Nephron progenitor cell (in vitro differentiated cells): Measurements from ENCODE around the gene SMAP2.

ENCODE experiments used
- DNase-seq: peaks from one replicate; pipeline ENCODE4 v3.0.0; 2021
- H3K27ac Mint-ChIP-seq: 2 replicates; pipeline ENCODE4 v1.8.0; 2021; ENCODE audit warnings: mild to moderate bottlenecking, moderate library complexity, mixed read lengths
- H3K27me3 Mint-ChIP-seq: 2 replicates; pipeline ENCODE4 v1.8.0; 2021; ENCODE audit warnings: mild to moderate bottlenecking, low read depth, mixed read lengths; ENCODE audit not compliant: poor library complexity
- H3K36me3 Mint-ChIP-seq: 2 replicates; pipeline ENCODE4 v1.8.0; 2021; ENCODE audit warnings: low read depth, mixed read lengths
- H3K4me1 Mint-ChIP-seq: 2 replicates; pipeline ENCODE4 v1.8.0; 2021; ENCODE audit warnings: mixed read lengths
- H3K4me3 Mint-ChIP-seq: 2 replicates; pipeline ENCODE4 v1.8.0; 2021; ENCODE audit warnings: mild to moderate bottlenecking, moderate library complexity, mixed read lengths
- H3K9me3 Mint-ChIP-seq: 2 replicates; pipeline ENCODE4 v1.8.0; 2021; ENCODE audit warnings: mild to moderate bottlenecking, moderate library complexity, mixed read lengths
- CTCF ChIP-seq: fragments of 200-600 bp; sonication (generic); IDR thresholded peaks from 2 replicates; pipeline ENCODE4 v1.5.0; 2021; ENCODE audit warnings: antibody characterized with exemption

The SMAP2 gene

GRCh38 chr1:40352126-40352525 lies 21.4 kb upstream of the SMAP2 start:
- Mint-ChIP-seq H3K27me3 (peaks cover 15% of the 10 kb centered on the region), H3K27ac (no peak overlapping the region), H3K36me3 (no peaks in the 10 kb centered on the region), H3K9me3 (peaks cover 10% of the 10 kb centered on the region), H3K4me1 (no peaks in the 10 kb centered on the region), H3K4me3 (no peak overlapping the region)
- no peak for DNase-seq
- no peak for TF ChIP-seq CTCF

GRCh38 chr1:40353082-40353481 lies 20.4 kb upstream of the SMAP2 start:
- Mint-ChIP-seq H3K4me3 (no peak overlapping the region), H3K36me3 (no peaks in the 10 kb centered on the region), H3K27me3 (peaks cover 16% of the 10 kb centered on the region), H3K27ac (no peak overlapping the region), H3K9me3 (peaks cover 20% of the 10 kb centered on the region), H3K4me1 (no peaks in the 10 kb centered on the region)
- TF ChIP-seq CTCF = no peak
- DNase-seq = no peak

- H3K36me3 Mint-ChIP-seq = no peaks in the 10 kb centered on the region
- DNase-seq = no peak
- no peak overlapping the region for H3K27ac Mint-ChIP-seq
- no peak overlapping the region for H3K4me3 Mint-ChIP-seq
- H3K27me3 Mint-ChIP-seq = peaks cover 16% of the 10 kb centered on the region
- H3K9me3 Mint-ChIP-seq = peaks cover 40% of the 10 kb centered on the region
- TF ChIP-seq CTCF = no peak
- H3K4me1 Mint-ChIP-seq = no peaks in the 10 kb centered on the region
Measured at GRCh38 chr1:40357625-40358024, 15.9 kb upstream of the SMAP2 start.

GRCh38 chr1:40360631-40361030 lies 12.9 kb upstream of the SMAP2 start:
- peaks cover 38% of the 10 kb centered on the region for H3K27me3 Mint-ChIP-seq
- H3K36me3 Mint-ChIP-seq = no peaks in the 10 kb centered on the region
- no peak for TF ChIP-seq CTCF

GRCh38 chr1:40361201-40361600 lies 12.3 kb upstream of the SMAP2 start:
- Mint-ChIP-seq H3K27me3 (peaks cover 38% of the 10 kb centered on the region), H3K4me3 (no peak overlapping the region), H3K9me3 (peaks cover 37% of the 10 kb centered on the region), H3K36me3 (no peaks in the 10 kb centered on the region), H3K27ac (no peak overlapping the region), H3K4me1 (no peaks in the 10 kb centered on the region)
- no peak for DNase-seq
- no peak for TF ChIP-seq CTCF

More at GRCh38 chr1:40360631-40361030, 12.9 kb upstream of the SMAP2 start:
- Mint-ChIP-seq H3K27ac (no peak overlapping the region), H3K4me3 (no peak overlapping the region), H3K9me3 (peaks cover 40% of the 10 kb centered on the region), H3K4me1 (no peaks in the 10 kb centered on the region)
- no peak for DNase-seq

- H3K9me3 Mint-ChIP-seq = peaks cover 35% of the 10 kb centered on the region
- DNase-seq = no peak
- peaks cover 35% of the 10 kb centered on the region for H3K27me3 Mint-ChIP-seq
- H3K4me1 Mint-ChIP-seq = no peaks in the 10 kb centered on the region
- H3K36me3 Mint-ChIP-seq = no peaks in the 10 kb centered on the region
- H3K27ac Mint-ChIP-seq = no peak overlapping the region
- no peak for TF ChIP-seq CTCF
- no peak overlapping the region for H3K4me3 Mint-ChIP-seq
Measured at GRCh38 chr1:40361637-40362036, 11.9 kb upstream of the SMAP2 start.
